HG02610 (cell line): ENCODE results near the gene SH3RF3.

Experiments used
- ATAC-seq: cut with Tn5 transposase; IDR thresholded peaks from one replicate; pipeline ENCODE4 v1.9.1; 2021; ENCODE audit warnings: mild to moderate bottlenecking, moderate library complexity; ENCODE audit not compliant: unreplicated experiment

Gene SH3RF3

DNA sequence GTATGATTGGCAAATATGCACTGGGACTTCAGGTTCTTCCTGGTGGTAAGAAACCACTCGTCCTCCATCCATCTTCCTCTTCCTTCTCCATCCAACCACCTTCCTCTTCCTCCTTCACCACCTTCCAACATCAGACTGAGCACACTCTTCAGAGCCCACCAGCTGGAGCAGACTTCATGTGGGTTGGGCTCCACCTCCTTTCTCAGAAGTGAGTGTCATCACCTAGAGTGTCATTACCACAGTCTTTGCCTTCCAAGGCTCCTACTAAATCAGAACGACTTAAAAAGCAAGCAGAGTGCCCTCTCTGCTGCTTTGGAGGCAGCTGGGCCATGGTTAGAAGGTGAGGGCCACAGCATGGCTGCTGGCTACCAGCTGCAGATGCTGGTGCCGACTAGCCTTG, 171.6 kb downstream of the SH3RF3 start:
- ATAC-seq = no peak

DNA sequence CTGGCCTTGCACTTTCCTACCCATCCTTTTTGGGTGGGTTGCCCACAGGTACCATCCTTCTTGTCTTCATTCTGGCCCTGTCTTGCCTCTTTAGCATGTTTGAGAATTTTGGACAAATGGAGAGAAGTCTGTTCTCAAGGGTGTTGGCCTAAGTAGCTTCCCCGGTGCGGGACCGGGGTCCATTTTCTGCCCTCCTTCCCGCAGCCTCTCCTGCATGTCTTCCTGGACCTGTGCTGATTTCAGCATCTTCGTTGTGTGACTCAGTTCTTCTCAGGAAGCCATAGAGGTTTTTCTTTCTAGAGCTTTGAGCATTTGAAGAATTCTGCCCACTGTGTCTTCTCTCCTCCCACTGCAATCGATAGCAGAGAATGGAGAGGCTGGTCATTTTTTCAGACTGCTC, 172.7 kb downstream of the SH3RF3 start:
- no peak for ATAC-seq

DNA sequence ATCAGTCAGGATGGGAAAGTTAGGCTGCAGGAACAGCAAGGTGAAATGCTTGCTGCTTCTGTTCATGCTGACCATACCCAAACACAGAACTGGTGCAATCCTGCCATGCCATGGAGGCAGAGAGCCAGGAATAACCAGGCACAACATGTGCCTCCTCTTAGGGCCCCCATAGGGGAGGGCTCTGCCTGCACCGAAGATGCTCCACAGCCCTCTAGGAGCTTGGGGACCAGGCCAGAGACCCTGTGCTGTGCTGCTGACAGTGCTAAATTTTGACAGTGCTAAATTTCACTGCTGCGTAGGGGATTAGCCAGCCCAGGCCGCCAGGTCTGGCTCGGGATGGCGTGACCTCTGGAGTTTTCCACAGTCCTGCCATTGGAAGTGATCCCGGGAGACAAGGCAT, 173.3 kb downstream of the SH3RF3 start:
- ATAC-seq = no peak

DNA sequence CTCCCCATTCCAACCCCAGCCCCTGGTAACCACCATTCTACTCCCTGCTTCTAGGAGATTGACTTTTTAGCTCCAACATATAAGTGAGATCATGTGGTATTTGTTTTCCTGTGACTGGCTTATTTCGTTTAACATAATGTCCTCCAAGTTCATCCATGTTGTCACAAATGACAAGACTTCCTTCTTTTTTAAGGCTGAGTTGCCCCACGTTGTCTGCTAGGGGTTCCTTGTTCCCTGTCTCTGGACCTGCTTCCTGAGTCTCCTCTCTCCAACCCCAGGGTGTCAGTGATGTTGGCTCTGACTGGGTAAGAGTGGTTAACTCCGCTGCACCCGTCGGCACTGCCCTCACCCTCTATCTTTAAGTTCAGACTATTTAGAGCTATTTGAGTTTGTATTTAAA, 175.2 kb downstream of the SH3RF3 start:
- ATAC-seq = no peak

GRCh38 chr2:109304731-109305470, 175.9 kb downstream of the SH3RF3 start:
- peak; percentile 56 for ATAC-seq

- ATAC-seq = no peak
Measured at GRCh38 chr2:109305490-109306167, 176.6 kb downstream of the SH3RF3 start.

DNA sequence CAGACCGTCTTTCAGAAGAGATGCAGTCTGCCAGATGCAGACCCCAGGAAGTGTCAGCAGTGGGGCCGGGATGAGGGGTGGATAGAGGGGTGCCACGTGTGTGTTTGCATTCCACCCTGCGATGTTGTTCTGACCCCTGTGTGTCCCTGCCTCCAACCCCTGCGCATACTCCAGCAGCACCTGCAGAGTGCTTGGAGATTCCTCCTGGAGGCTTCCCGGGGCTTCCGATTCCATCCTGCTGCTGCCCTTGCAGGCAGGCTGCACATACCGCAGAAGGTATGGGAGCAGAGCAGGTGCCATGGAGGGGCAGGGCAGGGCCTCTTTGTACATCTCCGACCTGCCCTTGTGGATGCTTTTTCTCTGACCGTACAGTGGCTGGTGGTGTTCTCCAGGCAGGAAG, 177.2 kb downstream of the SH3RF3 start:
- no peak for ATAC-seq

DNA sequence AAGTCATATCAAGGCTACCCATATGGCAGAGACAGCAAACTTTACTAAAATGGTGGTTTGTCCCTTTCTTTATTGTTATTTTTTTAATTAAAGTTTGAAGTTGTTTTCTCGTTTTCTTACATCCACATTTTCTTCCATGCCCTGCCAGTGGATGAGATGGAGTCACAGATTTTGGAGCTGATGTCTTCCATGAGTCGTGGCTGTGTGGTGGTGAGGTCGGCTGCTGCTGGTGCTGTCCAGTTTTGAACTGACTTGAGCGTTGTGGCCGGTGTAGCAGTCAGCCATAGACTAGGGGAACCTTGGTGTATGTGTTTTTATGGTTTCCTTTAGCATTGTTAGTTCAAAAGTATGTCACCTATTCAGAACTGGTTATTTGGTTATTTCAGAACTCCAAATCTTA, 182.8 kb downstream of the SH3RF3 start:
- ATAC-seq = no peak

- ATAC-seq = no peak
Measured at GRCh38 chr2:109312902-109313301, 183.9 kb downstream of the SH3RF3 start.

DNA sequence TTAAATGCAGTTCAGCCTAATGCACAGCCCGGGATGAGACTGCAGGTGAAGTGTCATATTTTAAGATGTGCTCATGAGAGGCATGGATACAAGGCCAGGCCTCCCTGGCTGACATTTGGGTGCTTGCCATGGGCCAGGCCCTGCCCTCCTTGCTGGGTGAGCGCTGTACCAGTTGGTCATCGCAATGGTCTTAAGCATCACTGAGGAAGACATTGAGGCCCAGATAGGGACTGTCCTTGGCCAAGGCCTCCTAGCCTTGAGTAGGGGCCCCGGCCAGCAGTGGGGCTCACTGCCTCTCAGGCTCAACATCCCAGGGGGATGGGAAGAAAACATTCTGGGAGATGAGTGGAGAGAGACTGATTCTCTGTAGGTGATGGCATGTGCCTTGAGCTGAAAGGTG, 184.3 kb downstream of the SH3RF3 start:
- ATAC-seq = no peak

DNA sequence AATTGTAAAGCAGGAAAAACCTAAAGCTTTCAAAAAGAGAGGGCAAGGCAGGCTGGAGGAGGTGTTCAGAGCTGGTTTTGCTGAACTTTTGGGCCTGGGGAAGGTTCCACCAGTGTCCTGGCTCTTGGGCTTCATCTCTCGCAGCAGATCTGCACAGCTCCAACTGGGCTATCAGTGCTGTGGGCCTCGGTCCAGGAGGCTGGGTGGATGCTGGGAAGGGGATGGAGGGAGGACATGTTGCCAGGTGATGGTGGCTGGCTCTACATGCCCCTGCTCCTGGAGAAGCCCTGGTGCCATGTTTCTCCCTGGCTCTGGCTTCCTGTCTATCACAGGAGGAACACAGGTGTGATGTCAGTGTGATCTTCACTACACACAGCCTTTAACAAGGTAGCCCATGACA, 187.1 kb downstream of the SH3RF3 start:
- no peak for ATAC-seq

DNA sequence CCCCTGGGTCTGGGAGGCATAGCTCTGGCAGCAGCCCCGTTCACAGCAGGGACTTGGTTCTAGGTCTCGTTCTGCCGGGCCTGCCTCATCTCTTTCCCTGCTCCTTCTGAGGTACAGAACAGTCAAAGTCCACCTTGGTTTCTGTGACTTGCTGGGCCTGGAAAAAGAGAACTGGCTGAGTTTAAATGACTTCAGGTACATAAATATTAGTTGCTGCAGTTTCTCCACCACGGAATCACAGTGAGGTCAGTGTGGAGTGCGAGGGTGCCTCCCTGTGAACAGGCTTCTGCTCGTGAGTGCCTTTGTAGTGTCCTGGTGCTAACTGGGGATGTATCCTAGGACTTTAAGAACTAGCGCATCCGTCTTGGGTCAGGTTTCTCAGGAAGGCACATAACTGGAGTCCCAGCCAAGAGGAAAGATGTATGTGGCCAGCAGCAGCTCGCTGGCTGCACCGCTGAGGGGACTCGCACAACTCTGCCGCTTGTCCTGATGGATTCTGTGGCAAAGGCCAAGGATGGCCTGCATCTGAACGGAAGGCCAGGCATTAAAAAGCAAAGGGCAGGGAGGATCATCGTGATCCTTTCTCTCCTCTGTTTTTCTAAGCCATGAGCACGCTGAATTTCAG, 188.6 kb downstream of the SH3RF3 start:
- ATAC-seq = no peak

DNA sequence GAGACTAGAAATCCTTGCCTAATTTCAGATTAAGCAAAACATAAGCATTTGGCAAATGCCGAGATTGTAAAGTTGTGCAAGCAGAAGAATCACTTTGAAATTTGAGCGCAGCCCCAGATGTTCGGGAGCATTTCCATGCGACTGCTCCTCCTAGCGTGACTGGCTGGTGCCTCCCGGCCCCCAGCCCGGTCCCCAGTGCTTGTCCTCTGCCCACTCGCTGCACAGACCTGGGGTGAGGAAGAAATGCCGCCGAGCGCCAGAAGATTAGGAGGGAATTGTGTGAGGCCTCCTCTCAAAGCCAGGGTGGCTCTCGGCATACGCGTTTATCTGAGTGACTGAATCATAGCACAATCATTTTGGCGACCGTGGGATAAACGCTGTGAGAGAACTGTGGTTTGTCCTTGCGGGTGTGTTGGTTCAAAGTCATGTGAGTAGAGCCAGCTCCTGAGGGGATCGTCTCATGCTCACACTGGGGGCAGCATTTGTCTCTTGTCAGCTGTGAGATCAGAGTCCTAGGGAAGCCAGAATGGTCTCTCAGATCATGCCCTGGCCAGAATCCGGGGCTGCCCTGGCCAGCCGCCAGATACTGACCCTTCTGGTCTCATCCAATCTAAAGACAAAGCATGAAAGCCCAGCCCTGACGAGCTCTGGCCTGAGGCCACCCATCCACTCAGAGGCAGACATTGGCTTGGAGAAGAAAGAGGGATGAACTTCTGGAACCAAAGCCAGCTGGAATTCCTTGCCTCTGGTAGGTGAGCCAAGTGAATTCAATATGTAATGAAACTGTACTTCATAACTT, 189.3 kb downstream of the SH3RF3 start:
- no peak for ATAC-seq

DNA sequence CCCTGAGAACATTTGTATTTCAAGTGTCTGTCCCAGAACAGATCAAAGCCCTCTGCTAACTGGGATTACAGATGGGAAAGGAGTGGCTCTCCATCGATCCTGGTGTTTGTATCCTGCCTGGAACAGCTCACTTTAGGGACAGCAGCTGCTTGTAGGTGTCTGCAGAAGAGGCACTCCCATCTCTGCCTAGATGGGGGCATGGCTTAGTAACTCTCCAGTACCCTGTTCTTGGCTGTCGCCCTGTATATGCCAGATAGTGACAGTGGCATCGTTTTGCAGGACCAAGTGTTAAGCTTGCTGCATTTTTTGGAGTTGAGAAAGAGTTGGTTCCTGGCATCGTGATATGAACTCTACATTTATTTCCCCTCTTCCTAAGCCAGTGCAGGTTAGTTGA, 189.9 kb downstream of the SH3RF3 start:
- no peak for ATAC-seq

- no peak for ATAC-seq
Measured at GRCh38 chr2:109320195-109320922, 191.4 kb downstream of the SH3RF3 start.

- ATAC-seq = no peak
Measured at GRCh38 chr2:109321570-109321969, 192.6 kb downstream of the SH3RF3 start.

DNA sequence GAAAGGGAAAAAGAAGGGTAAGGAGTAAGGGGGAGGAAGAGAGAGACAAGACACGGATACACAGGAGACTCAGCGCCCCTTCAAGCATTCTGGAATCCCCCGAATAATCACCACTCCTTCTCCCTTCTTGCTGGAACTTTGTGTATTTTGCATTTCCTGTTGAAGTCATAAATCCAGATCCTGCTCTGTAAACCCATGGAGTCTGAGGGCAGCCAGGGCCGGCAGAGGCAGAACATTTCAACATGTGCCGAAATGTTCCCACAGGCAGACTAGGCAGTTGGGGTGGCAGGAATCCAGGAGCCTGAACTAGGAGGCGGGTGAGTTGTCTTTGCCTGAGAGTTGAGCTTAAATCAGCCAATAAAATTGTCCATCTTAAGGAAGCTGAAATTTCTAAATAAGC, 193.1 kb downstream of the SH3RF3 start:
- no peak for ATAC-seq

- ATAC-seq = no peak
Measured at GRCh38 chr2:109322641-109323040, 193.6 kb downstream of the SH3RF3 start.

- ATAC-seq = no peak
Measured at GRCh38 chr2:109324861-109325260, 195.9 kb downstream of the SH3RF3 start.

- ATAC-seq = no peak
Measured at GRCh38 chr2:109325570-109325969, 196.6 kb downstream of the SH3RF3 start.

- no peak for ATAC-seq
Measured at GRCh38 chr2:109326306-109326705, 197.3 kb downstream of the SH3RF3 start.
